Cardiac muscle cell (in vitro differentiated cells and primary cell): ENCODE data around the gene PPP1R3A. TPM values are rescaled to one million over a fixed set of nuclear protein-coding genes. Genes with fewer than 3 reads are reported as not detected.

Experiments used
- DNase-seq, 2 donors: peaks; one replicate each; pipeline versions ENCODE4 v3.0.0 to v3.0.0-alpha.2; 2010 to 2017; ENCODE audit warnings: low read depth in 1 of 2, low spot score in 1 of 2
- H3K27ac ChIP-seq: fragments of 200-600 bp; sonication (generic); 2 replicates; pipeline ENCODE4 v1.5.1; 2016
- H3K27me3 ChIP-seq: fragments of 200-600 bp; sonication (generic); 2 replicates; pipeline ENCODE4 v1.6.0; 2016; ENCODE audit warnings: control low read depth
- H3K36me3 ChIP-seq: fragments of 200-600 bp; sonication (generic); 2 replicates; pipeline ENCODE4 v1.5.1; 2016; ENCODE audit warnings: control low read depth
- H3K4me1 ChIP-seq: fragments of 200-600 bp; sonication (generic); 2 replicates; pipeline ENCODE4 v1.8.1; 2017; ENCODE audit warnings: low read depth, mild to moderate bottlenecking, mixed run types
- H3K4me3 ChIP-seq: fragments of 200-600 bp; sonication (generic); 2 replicates; pipeline ENCODE4 v1.5.1; 2016; ENCODE audit warnings: mild to moderate bottlenecking
- H3K9me3 ChIP-seq: fragments of 200-600 bp; sonication (generic); 2 replicates; pipeline ENCODE4 v1.5.1; 2017; ENCODE audit warnings: low read depth, mild to moderate bottlenecking, control low read depth
- CTCF ChIP-seq: IDR thresholded peaks from 2 replicates; pipeline ENCODE4 v1.5.1; 2012; ENCODE audit warnings: low read depth, mild to moderate bottlenecking, low read length
- polyA plus RNA-seq: library from polyadenylated mRNA; unstranded; fragments of >200 nt; fragmentation: Nextera tagmentation; extraction: Ambion mirVana; gene quantifications from 2 replicates; pipeline ENCODE4 v1.2.1, GENCODE V29; 2016
- total RNA-seq: library from RNA; depleted of rRNA; stranded (reverse); fragments of >200 nt; gene quantifications from 2 replicates; pipeline ENCODE4 v1.2.3, GENCODE V29; 2016

The PPP1R3A gene
- total and polyA plus RNA-seq, 2 experiments from 2014 or later = 17.5 to 24.2 TPM

- no peaks in the 10 kb centered on the region for H3K36me3 ChIP-seq
- TF ChIP-seq CTCF = no peak
- H3K4me1 ChIP-seq = peaks cover 2% of the 10 kb centered on the region
- H3K9me3 ChIP-seq = no peaks in the 10 kb centered on the region
- H3K4me3 ChIP-seq = no peak overlapping the region
- no peaks in the 10 kb centered on the region for H3K27me3 ChIP-seq
- no peak overlapping the region for H3K27ac ChIP-seq
- no peak for DNase-seq
Observed at GRCh38 chr7:113828581-113828980, 90.2 kb downstream of the PPP1R3A start.
